Panc1 (cell line): Measurements from ENCODE around the gene CAMK1D.

ENCODE experiments used
- TF ChIP-seq, protein P1 (sequence below): fragments of 450-650 bp; IDR thresholded peaks from 2 replicates; pipeline ENCODE4 v1.5.1; 2017; ENCODE audit warnings: mild to moderate bottlenecking
- TF ChIP-seq, protein P2 (sequence below), 2 experiments: IDR thresholded peaks; 2 replicates each; pipeline ENCODE4 v1.6.1; 2011 to 2012; ENCODE audit warnings: low read depth in 2 of 2, control low read depth in 1 of 2, low read length in 1 of 2, mild to moderate bottlenecking in 1 of 2, moderate library complexity in 1 of 2; ENCODE audit not compliant: insufficient read depth in 1 of 2

- TF ChIP-seq, protein P1, sequence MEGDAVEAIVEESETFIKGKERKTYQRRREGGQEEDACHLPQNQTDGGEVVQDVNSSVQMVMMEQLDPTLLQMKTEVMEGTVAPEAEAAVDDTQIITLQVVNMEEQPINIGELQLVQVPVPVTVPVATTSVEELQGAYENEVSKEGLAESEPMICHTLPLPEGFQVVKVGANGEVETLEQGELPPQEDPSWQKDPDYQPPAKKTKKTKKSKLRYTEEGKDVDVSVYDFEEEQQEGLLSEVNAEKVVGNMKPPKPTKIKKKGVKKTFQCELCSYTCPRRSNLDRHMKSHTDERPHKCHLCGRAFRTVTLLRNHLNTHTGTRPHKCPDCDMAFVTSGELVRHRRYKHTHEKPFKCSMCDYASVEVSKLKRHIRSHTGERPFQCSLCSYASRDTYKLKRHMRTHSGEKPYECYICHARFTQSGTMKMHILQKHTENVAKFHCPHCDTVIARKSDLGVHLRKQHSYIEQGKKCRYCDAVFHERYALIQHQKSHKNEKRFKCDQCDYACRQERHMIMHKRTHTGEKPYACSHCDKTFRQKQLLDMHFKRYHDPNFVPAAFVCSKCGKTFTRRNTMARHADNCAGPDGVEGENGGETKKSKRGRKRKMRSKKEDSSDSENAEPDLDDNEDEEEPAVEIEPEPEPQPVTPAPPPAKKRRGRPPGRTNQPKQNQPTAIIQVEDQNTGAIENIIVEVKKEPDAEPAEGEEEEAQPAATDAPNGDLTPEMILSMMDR, result no peak
- TF ChIP-seq, protein P2, sequence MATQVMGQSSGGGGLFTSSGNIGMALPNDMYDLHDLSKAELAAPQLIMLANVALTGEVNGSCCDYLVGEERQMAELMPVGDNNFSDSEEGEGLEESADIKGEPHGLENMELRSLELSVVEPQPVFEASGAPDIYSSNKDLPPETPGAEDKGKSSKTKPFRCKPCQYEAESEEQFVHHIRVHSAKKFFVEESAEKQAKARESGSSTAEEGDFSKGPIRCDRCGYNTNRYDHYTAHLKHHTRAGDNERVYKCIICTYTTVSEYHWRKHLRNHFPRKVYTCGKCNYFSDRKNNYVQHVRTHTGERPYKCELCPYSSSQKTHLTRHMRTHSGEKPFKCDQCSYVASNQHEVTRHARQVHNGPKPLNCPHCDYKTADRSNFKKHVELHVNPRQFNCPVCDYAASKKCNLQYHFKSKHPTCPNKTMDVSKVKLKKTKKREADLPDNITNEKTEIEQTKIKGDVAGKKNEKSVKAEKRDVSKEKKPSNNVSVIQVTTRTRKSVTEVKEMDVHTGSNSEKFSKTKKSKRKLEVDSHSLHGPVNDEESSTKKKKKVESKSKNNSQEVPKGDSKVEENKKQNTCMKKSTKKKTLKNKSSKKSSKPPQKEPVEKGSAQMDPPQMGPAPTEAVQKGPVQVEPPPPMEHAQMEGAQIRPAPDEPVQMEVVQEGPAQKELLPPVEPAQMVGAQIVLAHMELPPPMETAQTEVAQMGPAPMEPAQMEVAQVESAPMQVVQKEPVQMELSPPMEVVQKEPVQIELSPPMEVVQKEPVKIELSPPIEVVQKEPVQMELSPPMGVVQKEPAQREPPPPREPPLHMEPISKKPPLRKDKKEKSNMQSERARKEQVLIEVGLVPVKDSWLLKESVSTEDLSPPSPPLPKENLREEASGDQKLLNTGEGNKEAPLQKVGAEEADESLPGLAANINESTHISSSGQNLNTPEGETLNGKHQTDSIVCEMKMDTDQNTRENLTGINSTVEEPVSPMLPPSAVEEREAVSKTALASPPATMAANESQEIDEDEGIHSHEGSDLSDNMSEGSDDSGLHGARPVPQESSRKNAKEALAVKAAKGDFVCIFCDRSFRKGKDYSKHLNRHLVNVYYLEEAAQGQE (IDR thresholded peaks at IDR 0.05; ENCODE audit: insufficient read depth in 1 of 2, low read depth in 2 of 2, low read length in 1 of 2), result no peak
Observed at GRCh38 chr10:12338981-12339380, 10.4 kb upstream of the CAMK1D start.
